Breast epithelium (tissue), 3 donors: ENCODE results near the gene S100A9.

Source experiments
- POLR2A ChIP-seq: fragments of 450-650 bp; IDR thresholded peaks from one replicate; pipeline ENCODE4 v1.6.1; 2016; ENCODE audit warnings: antibody characterized with exemption, mild to moderate bottlenecking, moderate library complexity
- TF ChIP-seq, protein P1 (sequence below), 3 donors: fragments of 450-650 bp; IDR thresholded peaks; one replicate each; pipeline ENCODE4 v1.5.1; 2016 to 2017; ENCODE audit warnings: antibody characterized with exemption in 3 of 3, mild to moderate bottlenecking in 3 of 3, moderate library complexity in 3 of 3

GRCh38 chr1:153379591-153379990 is 21.9 kb downstream of the S100A9 start:
- TF ChIP-seq, protein P1, sequence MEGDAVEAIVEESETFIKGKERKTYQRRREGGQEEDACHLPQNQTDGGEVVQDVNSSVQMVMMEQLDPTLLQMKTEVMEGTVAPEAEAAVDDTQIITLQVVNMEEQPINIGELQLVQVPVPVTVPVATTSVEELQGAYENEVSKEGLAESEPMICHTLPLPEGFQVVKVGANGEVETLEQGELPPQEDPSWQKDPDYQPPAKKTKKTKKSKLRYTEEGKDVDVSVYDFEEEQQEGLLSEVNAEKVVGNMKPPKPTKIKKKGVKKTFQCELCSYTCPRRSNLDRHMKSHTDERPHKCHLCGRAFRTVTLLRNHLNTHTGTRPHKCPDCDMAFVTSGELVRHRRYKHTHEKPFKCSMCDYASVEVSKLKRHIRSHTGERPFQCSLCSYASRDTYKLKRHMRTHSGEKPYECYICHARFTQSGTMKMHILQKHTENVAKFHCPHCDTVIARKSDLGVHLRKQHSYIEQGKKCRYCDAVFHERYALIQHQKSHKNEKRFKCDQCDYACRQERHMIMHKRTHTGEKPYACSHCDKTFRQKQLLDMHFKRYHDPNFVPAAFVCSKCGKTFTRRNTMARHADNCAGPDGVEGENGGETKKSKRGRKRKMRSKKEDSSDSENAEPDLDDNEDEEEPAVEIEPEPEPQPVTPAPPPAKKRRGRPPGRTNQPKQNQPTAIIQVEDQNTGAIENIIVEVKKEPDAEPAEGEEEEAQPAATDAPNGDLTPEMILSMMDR (IDR thresholded peaks at IDR 0.05): no peak
- TF ChIP-seq POLR2A: no peak
